Vagina (tissue), 2 donors: ENCODE measurements around the gene PTPRA. TPM values are rescaled to one million over a fixed set of nuclear protein-coding genes. Genes with fewer than 3 reads are reported as not detected.

Experiments used
- DNase-seq, 2 donors: peaks; one replicate each; pipeline ENCODE4 v3.0.0-alpha.2; 2017; ENCODE audit errors: extremely low spot score in 2 of 2
- H3K27ac ChIP-seq: fragments of 200-600 bp; sonication (generic); one replicate; pipeline ENCODE4 v1.5.1; 2019
- H3K27me3 ChIP-seq: fragments of 200-600 bp; sonication (generic); one replicate; pipeline ENCODE4 v1.5.1; 2019
- H3K36me3 ChIP-seq, 2 donors: fragments of 200-600 bp; sonication (generic); one replicate each; pipeline ENCODE4 v1.5.1; 2017 to 2019
- H3K4me1 ChIP-seq: fragments of 200-600 bp; sonication (generic); one replicate; pipeline ENCODE4 v1.5.1; 2019
- H3K4me3 ChIP-seq, 2 donors: fragments of 200-600 bp; sonication (generic); 1 replicate in 1 of 2; 2 replicates in 1 of 2; pipeline ENCODE4 v1.5.1; 2016 to 2019
- H3K9me3 ChIP-seq: fragments of 200-600 bp; sonication (generic); one replicate; pipeline ENCODE4 v1.5.1; 2019
- CTCF ChIP-seq, 3 experiments: fragments of 450-650 bp in 2 of 3; fragments of 200-600 bp in 1 of 3; sonication (generic) in 1 of 3; IDR thresholded peaks; one replicate each; pipeline ENCODE4 v1.5.1; 2017 to 2019; ENCODE audit warnings: antibody characterized with exemption in 3 of 3, mild to moderate bottlenecking in 2 of 3, moderate library complexity in 2 of 3
- POLR2A ChIP-seq, 2 donors: fragments of 450-650 bp; IDR thresholded peaks; one replicate each; pipeline ENCODE4 v1.6.1; 2017; ENCODE audit warnings: antibody characterized with exemption in 2 of 2, mild to moderate bottlenecking in 2 of 2, moderate library complexity in 2 of 2
- POLR2AphosphoS5 ChIP-seq, 2 donors: sonication (generic); formaldehyde crosslinking; IDR thresholded peaks; one replicate each; pipeline ENCODE4 v1.9.0; 2017; ENCODE audit warnings: antibody characterized with exemption in 2 of 2, mild to moderate bottlenecking in 2 of 2, low read depth in 1 of 2; ENCODE audit not compliant: insufficient read depth in 1 of 2
- intact Hi-C: fragments of 100-400 bp; cut with DNase I; formaldehyde crosslinking; loops from one replicate; pipeline ENCODE4 v1.15.1; 2023
- total RNA-seq: library from RNA; depleted of rRNA; stranded (reverse); fragments of >200 nt; gene quantifications from one replicate; pipeline ENCODE4 v1.2.3, GENCODE V29; 2016

The PTPRA gene
- total RNA-seq, 1 donor from 2014 or later = 45.7 TPM

- H3K9me3 ChIP-seq = no peaks in the 10 kb centered on the region
- no peak for DNase-seq
- TF ChIP-seq POLR2A (IDR thresholded peaks at IDR 0.05) (no peak), POLR2AphosphoS5 (IDR thresholded peaks at IDR 0.05; ENCODE audit: insufficient read depth in 1 of 2, low read depth in 1 of 2) (no peak), CTCF (IDR thresholded peaks at IDR 0.05) (no peak)
- H3K4me3 ChIP-seq = no peak overlapping the region
- no peaks in the 10 kb centered on the region for H3K27me3 ChIP-seq
- H3K27ac ChIP-seq = no peak overlapping the region
- peaks cover 0 to 51% of the 10 kb centered on the region in 2 donors for H3K36me3 ChIP-seq
- intact Hi-C loops = no loop called here
- peaks cover 3% of the 10 kb centered on the region for H3K4me1 ChIP-seq
Measured at GRCh38 chr20:2864626-2865025, 8.7 kb upstream of the PTPRA start.

- Histone ChIP-seq H3K27me3 (no peaks in the 10 kb centered on the region), H3K36me3 (peaks cover 0 to 51% of the 10 kb centered on the region in 2 donors), H3K4me1 (peaks cover 7% of the 10 kb centered on the region), H3K4me3 (no peak overlapping the region), H3K9me3 (no peaks in the 10 kb centered on the region), H3K27ac (no peak overlapping the region)
- DNase-seq = no peak
- intact Hi-C loops = no loop called here
- TF ChIP-seq POLR2AphosphoS5 (IDR thresholded peaks at IDR 0.05; ENCODE audit: insufficient read depth in 1 of 2, low read depth in 1 of 2) (no peak), CTCF (IDR thresholded peaks at IDR 0.05) (no peak), POLR2A (IDR thresholded peaks at IDR 0.05) (no peak)
Measured at GRCh38 chr20:2865101-2865500, 8.2 kb upstream of the PTPRA start.

- no peak overlapping the region for H3K4me3 ChIP-seq
- no peaks in the 10 kb centered on the region for H3K9me3 ChIP-seq
- no peaks in the 10 kb centered on the region for H3K27me3 ChIP-seq
- peaks cover 0 to 50% of the 10 kb centered on the region in 2 donors for H3K36me3 ChIP-seq
- DNase-seq = no peak
- H3K4me1 ChIP-seq = peaks cover 12% of the 10 kb centered on the region
- intact Hi-C loops = no loop called here
- no peak for TF ChIP-seq CTCF (IDR thresholded peaks at IDR 0.05)
- TF ChIP-seq POLR2AphosphoS5 (IDR thresholded peaks at IDR 0.05; ENCODE audit: insufficient read depth in 1 of 2, low read depth in 1 of 2) = no peak
- TF ChIP-seq POLR2A (IDR thresholded peaks at IDR 0.05) = no peak
- no peak overlapping the region for H3K27ac ChIP-seq
Measured at GRCh38 chr20:2865630-2866029, 7.7 kb upstream of the PTPRA start.

DNA sequence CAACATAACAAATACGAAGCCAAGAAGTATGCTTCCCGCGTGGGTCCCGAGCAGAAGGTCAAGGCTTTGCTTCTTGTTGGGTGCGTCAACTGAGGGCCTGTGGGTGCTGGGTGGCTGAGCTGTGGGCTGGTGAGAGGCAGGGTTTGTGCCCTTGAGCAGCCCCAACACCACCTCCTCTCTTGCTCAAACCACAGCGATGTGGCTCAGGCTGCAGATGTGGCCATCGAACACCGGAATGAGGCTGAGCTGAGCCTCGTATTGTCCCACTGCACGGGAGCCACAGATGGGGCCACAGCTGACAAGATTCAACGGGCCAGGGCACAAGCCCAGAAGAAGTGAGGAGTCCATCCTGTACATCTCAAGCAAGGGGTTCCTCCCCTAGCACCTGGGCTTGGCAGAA, 7.0 kb upstream of the PTPRA start:
- Histone ChIP-seq H3K4me1 (peaks cover 18% of the 10 kb centered on the region), H3K9me3 (no peaks in the 10 kb centered on the region), H3K27ac (no peak overlapping the region), H3K4me3 (no peak overlapping the region), H3K27me3 (no peaks in the 10 kb centered on the region), H3K36me3 (peaks cover 0 to 44% of the 10 kb centered on the region in 2 donors)
- TF ChIP-seq CTCF (IDR thresholded peaks at IDR 0.05) = no peak
- TF ChIP-seq POLR2AphosphoS5 (IDR thresholded peaks at IDR 0.05; ENCODE audit: insufficient read depth in 1 of 2, low read depth in 1 of 2) = no peak
- no peak for TF ChIP-seq POLR2A (IDR thresholded peaks at IDR 0.05)
- no peak for DNase-seq
- intact Hi-C loops = no loop called here

- Histone ChIP-seq H3K27ac (no peak overlapping the region), H3K4me3 (no peak overlapping the region), H3K4me1 (peaks cover 28% of the 10 kb centered on the region), H3K27me3 (no peaks in the 10 kb centered on the region), H3K9me3 (no peaks in the 10 kb centered on the region), H3K36me3 (peaks cover 0 to 34% of the 10 kb centered on the region in 2 donors)
- no peak for TF ChIP-seq POLR2AphosphoS5 (IDR thresholded peaks at IDR 0.05; ENCODE audit: insufficient read depth in 1 of 2, low read depth in 1 of 2)
- TF ChIP-seq POLR2A (IDR thresholded peaks at IDR 0.05) = no peak
- TF ChIP-seq CTCF (IDR thresholded peaks at IDR 0.05) = no peak
- intact Hi-C loops = no loop called here
- no peak for DNase-seq
Measured at GRCh38 chr20:2867081-2867864, 6.0 kb upstream of the PTPRA start.
